Activated naive CD4-positive, alpha-beta T cell treated with anti-CD3 and anti-CD28 coated beads for 36 hours (primary cell): Measurements from ENCODE around the gene CAMK2A. TPM values are rescaled to one million over a fixed set of nuclear protein-coding genes. Genes with fewer than 3 reads are reported as not detected.
"Not testable (repeated sequence)": the region's sequence is repeated elsewhere in the genome, so short reads cannot be mapped to it uniquely, and the experiment has no call there.

Experiments
- CTCF ChIA-PET: fragments of 350-600 bp; sonication (Branson Sonifier 250); formaldehyde crosslinking; loops from one replicate; lab custom pipeline; 2021; ENCODE audit warnings: antibody characterized with exemption; lab: Charles Lee
- DNase-seq: peaks from one replicate; pipeline ENCODE4 v3.0.0-alpha.2; 2020
- H3K27ac Mint-ChIP-seq: one replicate; pipeline ENCODE4 v1.8.0; 2021; ENCODE audit warnings: mild to moderate bottlenecking, mixed read lengths
- H3K27me3 Mint-ChIP-seq: one replicate; pipeline ENCODE4 v1.8.0; 2021; ENCODE audit warnings: low read depth, mixed read lengths
- H3K36me3 Mint-ChIP-seq: one replicate; pipeline ENCODE4 v1.8.0; 2021; ENCODE audit warnings: low read depth, mixed read lengths
- H3K4me1 Mint-ChIP-seq: one replicate; pipeline ENCODE4 v1.8.0; 2021; ENCODE audit warnings: low read depth, mixed read lengths
- H3K4me3 Mint-ChIP-seq: one replicate; pipeline ENCODE4 v1.8.0; 2021; ENCODE audit warnings: mild to moderate bottlenecking, moderate library complexity, mixed read lengths
- H3K9me3 Mint-ChIP-seq: one replicate; pipeline ENCODE4 v1.8.0; 2021; ENCODE audit warnings: mixed read lengths
- intact Hi-C: fragments of 100-400 bp; cut with micrococcal nuclease; formaldehyde crosslinking; loops from one replicate; pipeline ENCODE4 v1.15.1; 2023
- total RNA-seq, 2 experiments: library from RNA; stranded (reverse); gene quantifications; one replicate each; pipeline ENCODE4 v1.2.3, GENCODE V29; 2021

The CAMK2A gene
- total RNA-seq, 2 experiments from 2014 or later: not detected

GRCh38 chr5:150253416-150254208 is 36.0 kb downstream of the CAMK2A start:
- CTCF ChIA-PET: no interaction called here
- DNase-seq: no peak
- Mint-ChIP-seq H3K4me1 (no peaks in the 10 kb centered on the region), H3K36me3 (no peaks in the 10 kb centered on the region), H3K27me3 (no peaks in the 10 kb centered on the region), H3K4me3 (no peak overlapping the region), H3K9me3 (no peaks in the 10 kb centered on the region), H3K27ac (no peak overlapping the region)
- intact Hi-C loops: no loop called here

DNA sequence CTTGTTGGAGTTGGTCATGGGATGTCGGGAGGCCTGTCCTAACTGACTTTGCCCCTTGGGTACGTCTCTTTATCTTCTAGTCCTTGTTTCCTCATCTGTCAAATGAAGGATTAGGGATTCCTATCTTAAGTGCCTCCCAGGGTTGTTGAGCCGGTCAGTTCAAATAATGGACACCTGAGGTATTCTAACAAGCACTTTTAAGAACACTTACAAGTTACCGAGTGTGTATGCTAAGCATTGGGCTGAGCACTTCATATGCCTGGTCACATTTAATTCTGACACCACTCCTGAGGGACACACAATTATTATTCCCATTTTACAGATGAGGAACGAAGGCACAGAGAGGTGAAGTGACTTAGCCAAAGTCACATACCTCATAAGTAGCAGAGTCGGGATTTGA is 37.1 kb downstream of the CAMK2A start:
- CTCF ChIA-PET: interaction anchor here (0.7 kb wide), 1 partner anchor 25 kb away, joined by 3 read pairs; no protein-coding TSS in a partner anchor
- no peak for DNase-seq
- intact Hi-C loops: no loop called here
- no peak overlapping the region for H3K27ac Mint-ChIP-seq
- no peaks in the 10 kb centered on the region for H3K9me3 Mint-ChIP-seq
- no peaks in the 10 kb centered on the region for H3K36me3 Mint-ChIP-seq
- H3K4me3 Mint-ChIP-seq: no peak overlapping the region
- H3K4me1 Mint-ChIP-seq: no peaks in the 10 kb centered on the region
- no peaks in the 10 kb centered on the region for H3K27me3 Mint-ChIP-seq

GRCh38 chr5:150251504-150251903 is 38.1 kb downstream of the CAMK2A start:
- H3K27ac Mint-ChIP-seq: no peak overlapping the region
- H3K9me3 Mint-ChIP-seq: no peaks in the 10 kb centered on the region
- H3K4me3 Mint-ChIP-seq: no peak overlapping the region
- DNase-seq: no peak
- intact Hi-C loops: no loop called here
- CTCF ChIA-PET: no interaction called here
- no peaks in the 10 kb centered on the region for H3K4me1 Mint-ChIP-seq
- H3K27me3 Mint-ChIP-seq: no peaks in the 10 kb centered on the region
- H3K36me3 Mint-ChIP-seq: no peaks in the 10 kb centered on the region

DNA sequence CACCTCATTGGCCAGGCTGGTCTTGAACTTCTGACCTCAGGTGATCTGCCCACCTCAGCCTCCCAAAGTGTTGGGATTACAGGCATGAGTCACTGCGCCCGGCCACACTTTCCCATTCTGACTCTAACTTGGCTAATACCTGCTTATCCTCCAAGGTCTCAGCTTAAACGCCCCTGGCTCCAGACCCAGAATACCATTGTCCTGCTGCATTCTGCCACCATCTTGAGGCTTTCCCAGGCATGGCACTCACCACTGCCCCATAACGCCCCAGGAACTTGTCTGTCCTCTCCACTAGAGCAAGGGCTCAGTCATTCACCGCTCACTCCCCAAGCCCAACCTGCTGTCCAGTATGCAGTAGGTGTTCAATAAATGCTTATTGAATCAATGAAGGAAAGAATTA is 39.8 kb downstream of the CAMK2A start:
- DNase-seq: no peak
- Mint-ChIP-seq H3K27me3 (no peaks in the 10 kb centered on the region), H3K9me3 (no peaks in the 10 kb centered on the region), H3K36me3 (no peaks in the 10 kb centered on the region), H3K4me3 (no peak overlapping the region), H3K4me1 (no peaks in the 10 kb centered on the region), H3K27ac (no peak overlapping the region)
- CTCF ChIA-PET: no interaction called here
- intact Hi-C loops: no loop called here

DNA sequence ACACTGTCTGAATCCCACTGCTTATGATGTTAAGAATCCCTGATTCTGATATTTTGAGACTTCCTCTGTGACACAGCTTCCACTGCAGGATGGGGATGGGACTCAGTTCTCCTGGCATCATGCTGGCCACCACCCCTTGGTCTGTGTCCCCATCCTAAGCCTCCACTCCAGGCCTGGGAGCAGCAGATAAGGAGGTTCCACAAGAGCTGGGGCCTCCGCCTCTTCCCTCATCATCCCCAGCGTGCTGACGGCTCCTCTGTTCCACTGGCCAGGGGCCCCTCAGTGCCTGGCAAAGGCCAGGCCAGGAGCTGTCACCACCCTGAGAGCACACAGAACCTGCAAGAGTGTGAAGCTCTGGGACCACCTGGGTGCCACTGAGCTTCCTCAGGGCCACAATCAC is 40.6 kb downstream of the CAMK2A start:
- CTCF ChIA-PET: no interaction called here
- H3K36me3 Mint-ChIP-seq: no peaks in the 10 kb centered on the region
- no peaks in the 10 kb centered on the region for H3K27me3 Mint-ChIP-seq
- H3K4me1 Mint-ChIP-seq: no peaks in the 10 kb centered on the region
- DNase-seq: no peak
- H3K9me3 Mint-ChIP-seq: no peaks in the 10 kb centered on the region
- intact Hi-C loops: no loop called here
- H3K4me3 Mint-ChIP-seq: no peak overlapping the region
- no peak overlapping the region for H3K27ac Mint-ChIP-seq

DNA sequence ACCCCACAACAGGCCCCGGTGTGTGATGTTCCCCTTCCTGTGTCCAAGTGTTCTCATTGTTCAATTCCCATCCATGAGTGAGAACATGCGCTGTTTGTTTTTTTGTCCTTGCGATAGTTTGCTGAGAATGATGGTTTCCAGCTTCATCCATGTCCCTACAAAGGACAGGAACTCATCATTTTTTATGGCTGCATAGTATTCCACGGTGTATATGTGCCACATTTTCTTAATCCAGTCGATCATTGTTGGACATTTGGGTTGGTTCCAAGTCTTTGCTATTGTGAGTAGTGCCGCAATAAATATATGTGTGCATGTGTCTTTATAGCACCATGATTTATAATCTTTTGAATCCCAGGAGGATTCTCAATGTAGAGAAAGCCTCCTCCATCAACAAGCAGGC is 41.1 kb downstream of the CAMK2A start:
- DNase-seq, H3K4me1 Mint-ChIP-seq, intact Hi-C loops, CTCF ChIA-PET, H3K36me3 Mint-ChIP-seq, H3K4me3 Mint-ChIP-seq, H3K9me3 Mint-ChIP-seq, H3K27me3 Mint-ChIP-seq, H3K27ac Mint-ChIP-seq: not testable (repeated sequence)

- H3K27me3 Mint-ChIP-seq: no peaks in the 10 kb centered on the region
- no peaks in the 10 kb centered on the region for H3K9me3 Mint-ChIP-seq
- no peaks in the 10 kb centered on the region for H3K36me3 Mint-ChIP-seq
- H3K4me3 Mint-ChIP-seq: no peak overlapping the region
- intact Hi-C loops: no loop called here
- no peak overlapping the region for H3K27ac Mint-ChIP-seq
- no peaks in the 10 kb centered on the region for H3K4me1 Mint-ChIP-seq
- no peak for DNase-seq
- CTCF ChIA-PET: no interaction called here
Measured at GRCh38 chr5:150247726-150248125, 41.8 kb downstream of the CAMK2A start.

- Mint-ChIP-seq H3K27ac (no peak overlapping the region), H3K4me3 (no peak overlapping the region), H3K9me3 (no peaks in the 10 kb centered on the region), H3K27me3 (no peaks in the 10 kb centered on the region), H3K4me1 (no peaks in the 10 kb centered on the region), H3K36me3 (no peaks in the 10 kb centered on the region)
- intact Hi-C loops: no loop called here
- CTCF ChIA-PET: no interaction called here
- no peak for DNase-seq
Measured at GRCh38 chr5:150246835-150247234, 42.7 kb downstream of the CAMK2A start.

- Mint-ChIP-seq H3K4me3 (no peak overlapping the region), H3K27me3 (no peaks in the 10 kb centered on the region)
- CTCF ChIA-PET: no interaction called here
Measured at GRCh38 chr5:150246429-150246828, 43.1 kb downstream of the CAMK2A start.

DNA sequence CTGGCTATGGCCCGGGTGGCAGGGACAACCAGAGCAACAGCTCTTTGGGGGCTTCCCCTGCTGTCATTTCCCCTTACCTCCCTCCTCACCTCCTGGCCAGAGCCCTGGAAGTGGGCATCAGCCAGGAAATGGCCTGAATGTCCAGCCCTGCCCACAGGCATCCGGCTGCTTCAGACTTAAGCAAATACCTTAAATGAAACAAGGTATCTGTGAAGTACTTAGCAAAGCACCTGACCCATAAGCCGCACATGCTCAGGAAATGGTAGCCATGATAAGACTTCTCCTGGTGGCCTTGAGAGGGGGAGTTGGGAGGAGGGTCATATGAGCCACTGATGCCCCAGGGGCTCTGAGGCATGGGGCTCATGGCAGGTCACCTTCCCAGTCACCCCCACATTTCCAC is 43.8 kb downstream of the CAMK2A start:
- DNase-seq: no peak
- CTCF ChIA-PET: no interaction called here
- Mint-ChIP-seq H3K4me3 (no peak overlapping the region), H3K9me3 (no peaks in the 10 kb centered on the region), H3K27ac (no peak overlapping the region), H3K36me3 (no peaks in the 10 kb centered on the region), H3K4me1 (no peaks in the 10 kb centered on the region), H3K27me3 (no peaks in the 10 kb centered on the region)
- intact Hi-C loops: no loop called here

More at GRCh38 chr5:150246429-150246828, 43.1 kb downstream of the CAMK2A start:
- DNase-seq: no peak
- H3K4me1 Mint-ChIP-seq: no peaks in the 10 kb centered on the region
- no peaks in the 10 kb centered on the region for H3K9me3 Mint-ChIP-seq
- no peak overlapping the region for H3K27ac Mint-ChIP-seq
- intact Hi-C loops: no loop called here
- no peaks in the 10 kb centered on the region for H3K36me3 Mint-ChIP-seq

GRCh38 chr5:150245111-150245789 is 44.3 kb downstream of the CAMK2A start:
- no peaks in the 10 kb centered on the region for H3K36me3 Mint-ChIP-seq

GRCh38 chr5:150244209-150244608 is 45.4 kb downstream of the CAMK2A start:
- no peak for DNase-seq
- CTCF ChIA-PET: no interaction called here
- Mint-ChIP-seq H3K4me1 (no peaks in the 10 kb centered on the region), H3K27me3 (no peaks in the 10 kb centered on the region), H3K36me3 (no peaks in the 10 kb centered on the region), H3K4me3 (no peak overlapping the region), H3K9me3 (no peaks in the 10 kb centered on the region), H3K27ac (no peak overlapping the region)
- intact Hi-C loops: no loop called here

More at GRCh38 chr5:150245111-150245789, 44.3 kb downstream of the CAMK2A start:
- Mint-ChIP-seq H3K9me3 (no peaks in the 10 kb centered on the region), H3K27ac (no peak overlapping the region), H3K4me1 (no peaks in the 10 kb centered on the region), H3K27me3 (no peaks in the 10 kb centered on the region), H3K4me3 (no peak overlapping the region)
- no peak for DNase-seq
- intact Hi-C loops: no loop called here
- CTCF ChIA-PET: no interaction called here

DNA sequence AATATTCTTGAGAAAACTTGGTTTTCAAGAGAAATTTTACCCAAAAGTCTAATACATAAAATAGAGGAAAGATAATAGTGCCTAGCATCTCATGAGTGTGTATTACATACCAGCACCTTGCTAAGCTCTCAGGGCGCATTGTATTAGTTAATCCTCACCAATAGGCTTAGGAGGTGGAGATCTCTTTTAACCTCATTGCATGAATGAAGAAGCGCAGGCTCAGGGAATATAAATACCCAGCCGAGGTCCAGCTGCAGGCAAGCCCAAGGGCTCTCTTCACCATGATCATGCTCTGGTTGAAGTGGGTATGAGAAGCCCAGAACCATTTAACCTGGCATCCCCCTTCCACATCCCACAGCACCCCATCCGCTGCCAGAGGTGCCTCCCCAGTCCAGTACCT is 46.0 kb downstream of the CAMK2A start:
- Mint-ChIP-seq H3K27ac (no peak overlapping the region), H3K36me3 (no peaks in the 10 kb centered on the region), H3K4me1 (no peaks in the 10 kb centered on the region), H3K27me3 (no peaks in the 10 kb centered on the region), H3K4me3 (no peak overlapping the region), H3K9me3 (no peaks in the 10 kb centered on the region)
- DNase-seq: no peak
- intact Hi-C loops: no loop called here
- CTCF ChIA-PET: no interaction called here
